Measurements from ENCODE around the gene TMEM255B.

DNA sequence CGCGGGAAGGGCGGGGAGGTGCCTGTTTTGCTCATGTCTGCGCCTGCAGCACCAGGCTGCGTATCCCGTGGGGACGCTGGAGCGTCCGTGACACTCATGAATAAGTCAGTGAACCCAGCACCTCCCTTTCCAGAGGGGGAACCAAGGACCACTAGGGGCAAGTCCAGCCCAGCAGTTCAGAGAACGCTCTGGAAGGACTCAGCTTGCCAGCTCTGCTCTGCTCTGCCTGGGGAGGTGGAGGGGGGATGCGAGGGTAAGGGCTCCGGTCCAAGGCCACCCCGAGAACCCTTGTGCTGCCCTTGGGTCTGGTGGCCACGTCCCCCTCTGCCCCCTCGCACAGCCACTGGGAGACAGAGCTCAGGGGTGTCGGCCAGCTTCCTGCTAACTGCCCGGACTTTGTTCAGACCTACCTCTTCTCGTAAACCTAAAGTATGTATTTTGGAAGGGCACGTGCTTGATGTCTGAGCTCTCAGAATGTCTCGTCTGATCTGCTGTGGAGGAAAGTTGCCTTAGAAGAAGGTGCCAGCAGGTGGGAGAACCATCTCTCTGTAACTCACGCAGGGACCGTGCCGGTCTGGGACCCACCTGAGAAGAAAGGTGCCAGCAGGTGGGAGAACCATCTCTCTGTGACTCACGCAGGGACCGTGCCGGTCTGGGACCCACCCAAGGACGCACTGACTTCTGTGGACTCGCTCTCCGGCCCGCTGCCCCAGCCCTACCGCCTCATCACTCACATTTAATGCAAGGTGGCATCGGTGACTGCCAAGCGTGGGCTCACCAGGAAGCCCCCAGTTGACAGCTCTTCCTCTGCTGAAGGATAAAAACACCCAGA, 34.1 kb downstream of the TMEM255B start:
- TF ChIP-seq POLR2A (IDR thresholded peaks at IDR 0.05; ENCODE audit: low read length): no peak
- TF ChIP-seq GATA1 (IDR thresholded peaks at IDR 0.05; ENCODE audit: low read depth, low read length): no peak
